DOHH2 (cell line): ENCODE results near the gene CTIF.

Experiments
- H3F3A ChIP-seq: fragments of 200-600 bp; sonication (generic), shearing (Covaris generic); 2 replicates; pipeline ENCODE4 v1.6.0; 2016; ENCODE audit warnings: antibody characterized with exemption, mild to moderate bottlenecking; ENCODE audit not compliant: control insufficient read depth, insufficient read depth
- H3K27ac ChIP-seq: fragments of 200-600 bp; sonication (generic); 2 replicates; pipeline ENCODE4 v1.5.1; 2014; ENCODE audit warnings: low read depth, mild to moderate bottlenecking, low read length, moderate library complexity
- H3K27me3 ChIP-seq: fragments of 200-600 bp; sonication (generic); 2 replicates; pipeline ENCODE4 v1.6.1; 2014; ENCODE audit warnings: mild to moderate bottlenecking, low read length, mixed read lengths; ENCODE audit not compliant: control insufficient read depth
- H3K36me3 ChIP-seq: fragments of 200-600 bp; sonication (generic); 2 replicates; pipeline ENCODE4 v1.6.1; 2014; ENCODE audit warnings: mild to moderate bottlenecking, low read length, moderate library complexity, mixed read lengths; ENCODE audit not compliant: control insufficient read depth
- H3K4me1 ChIP-seq: fragments of 200-600 bp; sonication (generic); 2 replicates; pipeline ENCODE4 v1.6.1; 2014; ENCODE audit warnings: mild to moderate bottlenecking, low read length, mixed read lengths; ENCODE audit not compliant: control insufficient read depth
- H3K4me2 ChIP-seq: fragments of 200-600 bp; sonication (generic); 2 replicates; pipeline ENCODE4 v1.6.0; 2014; ENCODE audit warnings: mild to moderate bottlenecking, low read length, moderate library complexity
- H3K4me3 ChIP-seq: fragments of 200-600 bp; sonication (generic); 2 replicates; pipeline ENCODE4 v1.5.1; 2014; ENCODE audit warnings: mild to moderate bottlenecking, low read length, mixed read lengths
- H3K79me2 ChIP-seq: fragments of 200-600 bp; sonication (generic); 2 replicates; pipeline ENCODE4 v1.6.1; 2014; ENCODE audit warnings: mild to moderate bottlenecking, low read length, mixed read lengths; ENCODE audit not compliant: control insufficient read depth
- H3K9me2 ChIP-seq: fragments of 200-600 bp; sonication (generic); replicated peaks from 2 replicates; pipeline ENCODE4 v1.6.1; 2014; ENCODE audit warnings: mild to moderate bottlenecking, low read length, mixed read lengths; ENCODE audit not compliant: control insufficient read depth
- H3K9me3 ChIP-seq: fragments of 200-600 bp; sonication (generic); 2 replicates; pipeline ENCODE4 v1.6.1; 2014; ENCODE audit warnings: antibody characterized with exemption, low read length, mixed read lengths; ENCODE audit not compliant: control insufficient read depth, insufficient read depth
- H4K20me1 ChIP-seq: fragments of 200-600 bp; sonication (generic); 2 replicates; pipeline ENCODE4 v1.6.0; 2014; ENCODE audit warnings: low read depth, mild to moderate bottlenecking, antibody characterized with exemption, low read length, moderate library complexity; ENCODE audit not compliant: control insufficient read depth, insufficient read depth
- EZH2phosphoT487 ChIP-seq: fragments of 200-600 bp; sonication (generic); IDR thresholded peaks from 2 replicates; pipeline ENCODE4 v1.6.1; 2017; ENCODE audit warnings: borderline replicate concordance, mild to moderate bottlenecking, antibody characterized with exemption, low read length, moderate library complexity, mixed read lengths
- TF ChIP-seq, protein P1 (sequence below): fragments of 200-600 bp; sonication (generic); IDR thresholded peaks from one replicate; pipeline ENCODE4 v1.5.1; 2014; ENCODE audit warnings: antibody characterized with exemption, mild to moderate bottlenecking, low read depth, low read length; ENCODE audit not compliant: poor library complexity, severe bottlenecking

CTIF gene

DNA sequence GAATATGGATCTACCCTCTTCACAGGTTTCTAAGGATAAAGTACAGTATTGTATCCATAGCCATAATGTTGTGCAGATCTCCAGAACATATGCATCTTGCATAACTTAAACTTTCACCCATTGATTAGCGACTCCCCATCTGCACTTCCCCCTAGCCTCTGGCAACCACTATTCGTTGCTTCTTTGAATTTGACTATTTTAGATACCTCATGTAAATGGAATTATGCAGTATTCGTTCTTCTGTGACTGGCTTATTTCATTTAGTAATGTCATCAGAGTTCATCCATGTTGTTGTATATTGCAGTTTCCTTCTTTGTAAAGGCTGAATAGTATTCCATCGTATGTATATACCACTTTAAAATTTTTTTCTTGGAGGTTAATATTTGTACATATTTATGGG lies 283.0 kb downstream of the CTIF start:
- H3F3A ChIP-seq, result no peaks in the 10 kb centered on the region
- TF ChIP-seq, protein P1, sequence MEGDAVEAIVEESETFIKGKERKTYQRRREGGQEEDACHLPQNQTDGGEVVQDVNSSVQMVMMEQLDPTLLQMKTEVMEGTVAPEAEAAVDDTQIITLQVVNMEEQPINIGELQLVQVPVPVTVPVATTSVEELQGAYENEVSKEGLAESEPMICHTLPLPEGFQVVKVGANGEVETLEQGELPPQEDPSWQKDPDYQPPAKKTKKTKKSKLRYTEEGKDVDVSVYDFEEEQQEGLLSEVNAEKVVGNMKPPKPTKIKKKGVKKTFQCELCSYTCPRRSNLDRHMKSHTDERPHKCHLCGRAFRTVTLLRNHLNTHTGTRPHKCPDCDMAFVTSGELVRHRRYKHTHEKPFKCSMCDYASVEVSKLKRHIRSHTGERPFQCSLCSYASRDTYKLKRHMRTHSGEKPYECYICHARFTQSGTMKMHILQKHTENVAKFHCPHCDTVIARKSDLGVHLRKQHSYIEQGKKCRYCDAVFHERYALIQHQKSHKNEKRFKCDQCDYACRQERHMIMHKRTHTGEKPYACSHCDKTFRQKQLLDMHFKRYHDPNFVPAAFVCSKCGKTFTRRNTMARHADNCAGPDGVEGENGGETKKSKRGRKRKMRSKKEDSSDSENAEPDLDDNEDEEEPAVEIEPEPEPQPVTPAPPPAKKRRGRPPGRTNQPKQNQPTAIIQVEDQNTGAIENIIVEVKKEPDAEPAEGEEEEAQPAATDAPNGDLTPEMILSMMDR, result no peak
- TF ChIP-seq EZH2phosphoT487, result no peak
- no peak overlapping the region for H3K4me3 ChIP-seq
- no peaks in the 10 kb centered on the region for H4K20me1 ChIP-seq
- H3K4me2 ChIP-seq, result no peak overlapping the region
- no peaks in the 10 kb centered on the region for H3K9me2 ChIP-seq
- H3K27me3 ChIP-seq, result peaks cover 12% of the 10 kb centered on the region
- no peaks in the 10 kb centered on the region for H3K79me2 ChIP-seq
- no peaks in the 10 kb centered on the region; the same call in 1 of the 2 replicates for H3K9me3 ChIP-seq
- peaks cover 22% of the 10 kb centered on the region for H3K4me1 ChIP-seq
- H3K27ac ChIP-seq, result no peak overlapping the region
- H3K36me3 ChIP-seq, result no peaks in the 10 kb centered on the region

DNA sequence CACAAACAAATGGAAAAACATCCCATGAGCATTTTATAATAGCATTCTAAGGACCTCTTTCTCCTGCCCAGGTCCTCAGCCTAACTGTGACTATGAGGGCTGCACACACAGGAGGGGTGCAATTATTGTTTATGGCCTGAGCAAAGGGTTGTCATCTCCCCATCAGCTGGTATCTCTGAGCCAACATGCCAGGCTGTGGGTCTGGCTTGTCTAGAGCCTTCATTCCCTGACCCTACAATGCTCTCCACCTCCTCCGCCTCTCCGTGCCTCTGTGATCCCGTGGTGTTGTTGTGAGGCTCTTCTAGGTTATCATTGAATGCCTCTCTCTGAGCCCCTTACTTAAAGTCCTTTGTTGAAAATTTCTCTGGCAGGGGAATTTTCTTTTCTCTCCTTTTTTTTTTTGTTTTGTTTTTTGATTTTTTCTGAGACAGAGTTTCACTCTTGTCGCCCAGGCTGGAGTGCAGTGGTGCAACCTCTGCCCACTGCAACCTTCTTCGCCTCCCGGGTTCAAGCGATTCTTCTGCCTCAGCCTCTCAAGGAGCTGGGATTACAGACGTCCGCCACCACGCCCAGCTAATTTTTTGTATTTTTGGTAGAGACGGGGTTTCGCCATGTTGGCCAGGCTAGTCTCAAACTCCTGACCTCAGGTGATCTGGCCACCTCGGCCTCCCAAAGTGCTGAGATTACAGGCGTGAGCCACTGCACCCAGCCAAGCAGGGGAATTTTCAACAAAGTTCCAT lies 285.6 kb downstream of the CTIF start:
- Histone ChIP-seq H3K9me3 (no peaks in the 10 kb centered on the region; the same call in 1 of the 2 replicates), H3K4me3 (no peak overlapping the region), H3K9me2 (no peaks in the 10 kb centered on the region), H3K79me2 (no peaks in the 10 kb centered on the region), H3F3A (no peaks in the 10 kb centered on the region), H3K4me2 (no peak overlapping the region), H4K20me1 (no peaks in the 10 kb centered on the region), H3K27me3 (peaks cover 35% of the 10 kb centered on the region), H3K27ac (no peak overlapping the region), H3K4me1 (peaks cover 22% of the 10 kb centered on the region), H3K36me3 (no peaks in the 10 kb centered on the region)
- TF ChIP-seq, protein P1, result no peak
- no peak for TF ChIP-seq EZH2phosphoT487

DNA sequence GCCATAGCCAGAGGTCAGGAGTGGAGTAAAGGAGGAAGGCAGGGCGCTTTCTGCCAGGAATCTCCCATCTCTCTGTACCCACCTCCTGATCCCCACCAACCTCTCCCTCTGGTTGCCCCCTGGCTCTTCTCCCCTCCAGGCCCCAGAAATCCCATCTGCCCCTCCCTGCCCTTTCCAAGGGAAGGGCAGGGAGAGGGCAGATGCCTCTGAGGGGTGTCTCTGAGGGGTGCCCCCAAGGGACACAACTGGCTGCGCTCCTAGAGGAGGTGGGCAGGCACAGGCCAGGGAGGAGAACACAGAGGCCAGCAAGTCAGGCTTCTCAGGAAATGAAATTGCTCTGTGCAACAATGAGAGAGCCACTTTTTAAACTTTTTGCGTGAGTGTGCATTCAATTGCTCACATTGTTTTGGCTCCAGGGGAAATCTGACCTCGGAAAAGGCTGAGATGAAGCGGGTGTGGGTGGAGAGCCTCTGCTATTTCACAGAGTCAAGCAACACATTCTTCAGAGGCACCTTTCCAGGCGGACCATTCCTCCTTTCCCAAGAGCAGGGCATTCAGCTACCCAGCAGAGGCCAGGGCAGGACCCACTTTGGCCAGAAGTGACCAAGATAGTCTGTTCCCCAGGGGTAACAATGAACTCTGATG lies 286.4 kb downstream of the CTIF start:
- no peak for TF ChIP-seq EZH2phosphoT487
- TF ChIP-seq, protein P1, result no peak
- H3K27me3 ChIP-seq, result peaks cover 38% of the 10 kb centered on the region
- peaks cover 20% of the 10 kb centered on the region for H3K4me1 ChIP-seq
- no peaks in the 10 kb centered on the region; the same call in 1 of the 2 replicates for H3K9me3 ChIP-seq
- H3K79me2 ChIP-seq, result no peaks in the 10 kb centered on the region
- no peaks in the 10 kb centered on the region for H3F3A ChIP-seq
- no peak overlapping the region for H3K4me3 ChIP-seq
- H3K36me3 ChIP-seq, result no peaks in the 10 kb centered on the region
- no peaks in the 10 kb centered on the region for H4K20me1 ChIP-seq
- no peaks in the 10 kb centered on the region for H3K9me2 ChIP-seq
- no peak overlapping the region for H3K4me2 ChIP-seq
- H3K27ac ChIP-seq, result no peak overlapping the region
